HG03159 (cell line): ENCODE results near the gene ZNHIT1.

Source experiments
- ATAC-seq: cut with Tn5 transposase; IDR thresholded peaks from one replicate; pipeline ENCODE4 v1.9.1; 2021; ENCODE audit warnings: mild to moderate bottlenecking, moderate library complexity; ENCODE audit not compliant: unreplicated experiment

ZNHIT1 gene

DNA sequence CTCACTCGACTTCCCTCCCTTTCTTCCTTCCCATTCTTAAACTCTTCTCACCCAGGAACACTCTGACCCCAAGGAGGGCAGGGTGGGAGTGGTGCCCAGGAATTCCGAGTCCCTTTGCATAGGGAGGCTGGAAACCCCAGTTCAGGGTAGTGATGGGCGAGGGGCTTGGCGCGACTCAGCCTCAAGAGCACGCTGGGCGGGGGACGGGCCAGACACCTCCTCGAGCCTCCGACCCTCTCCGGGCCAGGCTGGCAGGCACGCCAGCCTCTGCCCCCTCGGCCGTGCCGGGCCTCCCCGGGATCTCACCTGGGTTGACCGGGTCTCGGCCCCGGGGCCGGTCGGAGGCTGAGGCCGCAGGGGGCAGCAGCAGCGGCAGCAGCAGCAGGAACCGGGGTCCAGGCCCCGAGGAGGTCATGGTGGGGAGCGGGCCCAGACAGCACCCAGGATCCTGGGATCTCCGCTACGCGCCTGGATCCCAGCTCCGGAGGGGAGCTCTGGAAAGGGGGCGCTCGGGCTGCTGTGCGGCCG lies 1.0 kb upstream of the ZNHIT1 start:
- ATAC-seq = peak; percentile 17

DNA sequence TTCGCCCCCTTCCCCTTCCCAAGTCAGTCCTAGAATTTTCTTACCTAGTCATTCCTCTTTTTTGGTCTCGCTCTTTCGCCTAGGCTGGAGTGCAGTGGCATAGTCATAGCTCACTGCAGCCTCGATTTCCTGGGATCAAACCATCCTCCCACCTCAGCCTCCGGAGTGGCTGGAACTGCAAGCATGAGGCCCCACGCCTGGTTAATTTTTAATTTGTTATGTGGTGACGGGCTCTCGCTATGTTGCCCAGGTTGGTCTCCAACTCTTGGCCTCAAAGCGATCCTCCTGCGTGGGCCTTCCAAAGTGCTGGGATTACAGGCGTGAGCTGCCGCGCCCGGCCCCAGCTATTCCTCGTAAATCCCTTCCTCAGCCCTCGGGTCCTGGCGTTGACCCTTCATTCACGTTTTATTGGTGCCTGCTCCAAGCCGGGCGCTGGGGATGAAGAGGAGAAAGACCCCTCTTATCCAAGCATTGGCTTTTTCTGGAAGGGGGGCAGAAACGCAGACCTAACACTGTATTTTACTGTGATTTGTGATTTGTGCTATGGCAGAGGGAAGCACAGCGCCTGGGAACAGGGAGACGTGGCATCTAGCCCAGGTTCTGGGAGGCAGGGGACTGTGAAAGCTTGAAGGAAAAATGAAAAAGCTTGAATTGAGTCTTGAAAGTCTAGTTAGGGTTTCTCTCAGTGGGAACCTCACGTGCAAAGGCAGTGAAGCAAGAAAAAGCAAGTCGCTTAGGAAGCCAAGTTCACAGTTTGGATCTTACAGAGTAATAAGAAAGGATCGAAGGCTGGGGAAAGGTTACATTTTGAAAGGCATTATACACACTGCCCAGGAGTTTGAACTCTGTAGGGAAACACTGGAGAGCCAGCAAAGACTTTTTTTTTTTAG lies 516 bp downstream of the ZNHIT1 start:
- peak; percentile 8 for ATAC-seq

DNA sequence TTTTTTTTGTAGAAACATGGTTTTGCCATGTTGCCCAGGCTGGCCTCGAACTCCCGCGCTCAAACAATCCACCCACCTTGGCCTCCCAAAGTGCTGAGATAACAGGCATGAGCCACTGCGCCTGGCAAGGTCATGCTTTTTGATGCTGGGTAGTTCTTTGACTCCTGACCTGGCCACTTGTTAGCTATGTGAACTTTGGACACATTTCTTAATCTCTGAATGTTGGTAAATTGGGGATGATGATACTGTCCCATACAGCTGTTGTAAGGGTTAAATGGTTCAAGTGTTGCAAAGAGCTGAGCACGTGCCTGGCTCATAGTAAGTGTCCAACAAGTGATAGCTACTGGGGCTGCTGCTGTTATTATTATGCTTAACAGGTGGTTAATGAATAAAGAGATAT lies 2.3 kb downstream of the ZNHIT1 start:
- no peak for ATAC-seq

DNA sequence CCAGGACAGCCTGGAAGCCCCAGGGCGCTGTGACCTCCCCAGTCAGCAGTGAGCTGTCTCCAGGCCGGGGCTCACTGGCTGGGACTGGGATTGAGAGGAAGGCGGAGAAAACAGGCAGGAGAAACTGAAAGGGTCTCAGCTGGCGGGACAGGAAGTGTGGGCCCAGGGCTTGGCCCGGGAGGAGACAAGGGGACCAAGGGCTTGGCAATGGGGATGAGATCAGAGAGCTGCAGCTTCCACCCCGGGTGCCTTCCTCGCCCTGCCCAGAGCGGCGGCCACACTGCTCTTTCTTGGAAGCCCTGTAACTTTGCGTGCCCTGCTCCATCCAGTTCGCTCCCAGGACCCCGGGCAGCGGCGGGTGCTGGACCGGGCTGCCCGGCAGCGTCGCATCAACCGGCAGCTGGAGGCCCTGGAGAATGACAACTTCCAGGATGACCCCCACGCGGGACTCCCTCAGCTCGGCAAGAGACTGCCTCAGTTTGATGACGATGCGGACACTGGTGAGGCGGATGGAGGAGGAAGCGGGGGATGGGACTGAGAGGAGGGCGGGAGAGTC lies 4.4 kb downstream of the ZNHIT1 start:
- ATAC-seq = no peak

DNA sequence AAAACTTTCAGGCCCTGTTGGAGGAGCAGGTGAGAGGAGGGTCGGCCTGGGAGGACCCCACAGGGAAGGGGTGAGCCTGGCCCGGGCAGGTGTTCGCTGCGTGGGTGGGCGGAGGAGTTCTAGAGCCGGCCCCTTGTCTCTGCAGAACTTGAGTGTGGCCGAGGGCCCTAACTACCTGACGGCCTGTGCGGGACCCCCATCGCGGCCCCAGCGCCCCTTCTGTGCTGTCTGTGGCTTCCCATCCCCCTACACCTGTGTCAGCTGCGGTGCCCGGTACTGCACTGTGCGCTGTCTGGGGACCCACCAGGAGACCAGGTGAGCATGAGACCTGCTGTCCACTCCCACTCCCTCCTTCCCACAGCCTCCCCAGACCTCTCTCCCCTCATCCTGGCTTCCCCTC lies 5.6 kb downstream of the ZNHIT1 start:
- ATAC-seq = no peak

DNA sequence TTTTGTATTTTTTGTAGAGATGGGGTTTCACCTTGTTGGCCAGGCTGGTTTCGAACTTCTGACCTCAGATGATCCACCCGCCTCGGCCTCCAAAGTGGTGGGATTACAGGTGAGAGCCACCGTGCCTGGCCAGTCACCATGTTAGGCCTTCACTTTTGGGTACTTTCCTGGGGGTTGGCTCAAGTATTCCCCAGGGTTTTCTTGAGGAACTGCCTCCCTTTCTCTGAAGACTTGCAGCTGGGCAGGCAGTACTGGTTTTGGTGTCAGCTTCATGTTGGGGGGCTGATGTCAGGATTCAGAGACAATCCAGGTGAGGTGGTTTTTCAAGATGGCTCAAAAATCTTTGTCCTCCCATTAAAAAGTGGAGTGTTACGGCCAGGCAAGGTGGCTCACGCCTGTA lies 7.7 kb downstream of the ZNHIT1 start:
- no peak for ATAC-seq

DNA sequence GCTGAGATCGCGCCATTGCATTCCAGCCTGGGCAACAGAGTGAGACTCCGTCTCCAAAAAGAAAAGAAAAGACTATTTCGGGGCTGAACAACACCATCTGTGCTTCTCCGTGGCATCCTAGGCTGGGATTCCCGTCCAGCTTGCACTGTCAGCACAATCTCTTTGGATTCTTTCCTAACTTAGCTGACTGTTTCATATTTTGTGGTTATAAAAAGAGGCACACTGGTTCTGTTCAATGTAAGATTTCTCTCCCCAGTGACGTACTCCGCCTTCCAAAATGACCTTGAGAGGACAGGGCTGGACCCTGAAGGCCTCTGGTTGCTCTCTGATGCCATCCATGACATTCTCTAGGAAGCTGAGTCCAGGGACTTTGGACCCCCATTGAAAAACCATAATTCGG lies 8.8 kb downstream of the ZNHIT1 start:
- ATAC-seq = no peak

DNA sequence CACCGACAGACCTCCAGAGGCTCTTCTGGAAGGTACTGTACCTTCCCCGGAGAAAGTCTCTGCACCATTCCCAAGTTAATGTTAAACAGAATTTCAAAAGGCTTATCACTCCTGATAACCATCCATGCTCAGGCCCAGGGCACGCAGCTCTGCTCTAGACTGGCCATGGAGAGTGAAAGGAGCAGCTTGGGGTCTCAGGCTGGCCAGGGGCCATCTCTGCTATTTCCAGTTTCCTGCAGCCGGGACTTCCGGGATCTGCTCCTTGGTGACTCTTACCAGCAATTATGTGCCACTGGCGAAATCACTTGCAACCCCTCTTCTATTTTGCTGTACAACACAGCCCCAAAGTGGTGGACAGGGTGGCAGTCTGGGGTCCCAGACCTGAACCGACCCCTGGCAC lies 13.7 kb downstream of the ZNHIT1 start:
- ATAC-seq = no peak

DNA sequence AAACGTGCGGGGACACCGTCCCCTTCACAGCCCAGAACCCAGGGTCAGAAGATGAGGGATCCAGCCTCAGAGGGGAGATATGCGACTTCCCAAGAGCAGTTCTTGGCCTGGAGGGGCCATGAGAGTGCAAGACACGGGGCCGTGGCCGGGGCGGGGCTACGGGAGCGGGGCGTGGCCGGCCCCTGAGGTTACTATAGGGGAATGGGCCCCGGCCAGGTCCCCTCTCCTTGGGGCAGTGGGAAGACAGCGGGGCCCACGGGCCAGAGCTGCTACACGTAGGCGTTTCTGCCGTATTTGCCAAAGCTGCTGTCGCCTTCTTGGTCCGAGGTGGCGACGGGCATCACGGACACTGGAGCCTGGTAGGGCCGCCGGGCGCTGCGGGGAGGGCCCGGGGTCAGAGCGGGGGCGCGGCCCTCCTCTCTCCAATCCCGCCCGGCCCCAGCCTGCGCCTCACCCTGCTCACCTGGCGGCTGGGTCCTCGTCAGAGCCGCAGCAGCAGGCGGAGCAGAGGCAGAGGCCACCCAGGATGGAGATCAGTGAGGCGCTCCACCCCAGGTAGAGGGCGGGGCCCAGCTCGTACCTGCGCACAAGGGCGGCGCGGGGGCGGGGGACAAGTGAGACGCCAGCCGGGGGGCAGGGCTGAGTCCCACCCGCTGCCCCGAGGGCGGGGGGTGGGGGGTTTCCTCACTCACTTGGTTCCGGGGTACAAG lies 14.3 kb downstream of the ZNHIT1 start:
- ATAC-seq = no peak

DNA sequence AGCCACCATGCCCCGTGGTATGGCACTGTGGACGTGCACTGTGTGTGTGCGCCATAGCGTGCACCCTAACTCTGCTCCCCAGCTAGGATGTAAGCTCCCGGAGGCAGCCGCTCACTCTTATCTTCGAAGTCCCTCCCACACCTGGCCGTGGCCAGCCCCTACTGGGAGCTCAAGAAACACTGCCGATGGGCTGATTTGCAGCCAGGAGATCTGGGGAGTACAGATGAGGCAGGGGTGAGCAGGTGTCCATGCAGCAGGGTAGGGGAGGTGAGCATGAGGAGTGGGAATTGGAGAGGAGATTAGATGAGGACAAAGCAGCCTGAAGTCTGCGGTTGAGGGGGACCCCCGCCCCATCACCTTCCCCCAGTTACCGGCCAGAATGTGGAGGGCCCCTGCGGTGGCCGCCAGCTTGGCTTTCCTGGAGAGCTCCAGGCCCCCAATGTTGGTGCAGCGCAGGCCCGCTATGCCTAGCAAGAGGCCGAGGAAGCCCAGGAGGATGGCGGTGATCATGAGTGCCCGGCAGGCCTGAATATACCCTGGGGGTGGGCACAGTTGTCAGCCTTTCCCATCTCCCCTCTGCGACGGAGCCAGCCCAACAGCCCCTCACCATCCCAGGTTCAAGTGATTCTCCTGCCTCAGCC lies 16.1 kb downstream of the ZNHIT1 start:
- ATAC-seq = no peak

DNA sequence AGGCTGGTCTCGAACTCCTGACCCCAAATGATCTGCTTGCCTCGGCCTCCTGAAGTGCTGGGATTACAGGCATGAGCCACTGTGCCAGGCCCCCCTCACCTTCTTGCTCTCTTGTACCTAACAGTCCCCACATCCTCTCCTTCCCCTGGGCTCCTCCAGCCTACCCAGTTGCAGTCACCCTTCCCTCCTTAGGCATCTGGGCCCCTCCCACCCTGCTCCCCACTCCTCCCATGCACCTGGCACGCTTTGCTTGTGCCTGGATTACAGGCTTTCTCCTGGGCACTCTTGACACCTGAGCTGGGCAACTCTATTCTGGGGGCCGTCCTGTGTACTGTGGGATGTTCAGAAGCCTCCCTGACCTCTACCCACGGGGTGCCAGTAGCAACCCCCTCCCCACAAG lies 16.7 kb downstream of the ZNHIT1 start:
- no peak for ATAC-seq

DNA sequence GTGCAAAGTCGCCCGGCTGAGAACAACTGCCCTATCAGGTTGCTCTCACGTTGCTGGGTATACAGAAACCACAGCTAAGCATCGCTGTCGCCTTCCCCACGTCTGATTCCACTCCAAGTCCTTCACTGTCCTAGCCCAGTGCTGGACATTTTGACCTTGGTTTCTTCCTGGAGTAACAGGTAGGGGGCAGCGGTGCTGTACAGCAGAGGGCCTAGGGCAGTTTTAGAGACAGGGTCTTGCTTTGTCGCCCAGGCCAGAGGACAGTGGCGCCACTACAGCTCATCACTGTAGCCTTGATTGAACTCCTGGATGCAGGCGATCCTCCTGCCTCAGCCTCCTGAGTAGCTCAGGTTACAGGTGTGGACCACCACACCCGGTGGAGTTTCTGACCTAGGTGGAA lies 17.1 kb downstream of the ZNHIT1 start:
- no peak for ATAC-seq

DNA sequence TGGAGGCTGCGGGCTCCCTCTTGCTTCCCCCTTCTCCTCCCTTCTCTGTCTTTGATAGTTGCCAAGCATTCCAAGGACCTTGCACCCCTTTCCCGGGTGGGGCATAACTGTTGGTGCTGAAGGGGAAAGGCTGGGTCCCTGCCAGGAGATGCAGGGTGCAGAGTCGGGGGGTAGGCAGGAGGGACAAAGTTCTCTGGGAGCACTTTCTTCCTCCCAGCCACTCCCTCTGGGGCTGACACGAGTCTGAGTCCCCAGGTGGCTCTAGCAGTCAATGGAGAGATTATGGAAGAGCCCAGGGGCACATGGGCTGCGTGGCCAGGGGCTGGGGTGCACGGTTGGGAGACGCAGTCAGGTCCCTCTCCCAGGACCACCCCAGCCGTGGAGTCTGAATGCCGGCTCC lies 17.6 kb downstream of the ZNHIT1 start:
- no peak for ATAC-seq

DNA sequence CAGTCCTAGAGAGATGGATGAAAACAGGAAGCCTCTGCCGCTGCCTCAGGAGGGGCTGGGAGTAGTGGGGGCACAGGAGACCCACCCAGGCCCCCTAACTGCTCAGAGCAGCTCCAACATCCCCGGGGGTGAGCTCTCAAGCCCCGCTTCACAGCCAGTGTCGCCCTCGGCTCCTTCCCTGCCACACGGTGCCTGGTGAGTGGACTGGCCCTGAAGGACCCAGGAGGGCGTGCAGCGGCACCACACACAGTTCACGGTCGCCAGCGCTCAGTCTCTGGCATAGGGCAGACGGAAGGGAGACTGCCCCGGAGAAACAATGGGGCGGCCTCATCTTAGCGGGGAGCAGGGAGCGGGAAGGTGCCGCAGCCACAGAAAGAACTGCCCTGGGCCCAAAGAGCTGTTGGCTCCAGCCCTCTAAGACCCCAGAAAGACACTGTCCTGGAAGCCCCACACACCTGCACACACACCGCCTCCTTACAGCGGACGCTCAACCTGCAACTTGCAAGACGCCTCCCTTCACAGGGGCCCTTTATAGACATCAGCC lies 18.4 kb downstream of the ZNHIT1 start:
- ATAC-seq = no peak

DNA sequence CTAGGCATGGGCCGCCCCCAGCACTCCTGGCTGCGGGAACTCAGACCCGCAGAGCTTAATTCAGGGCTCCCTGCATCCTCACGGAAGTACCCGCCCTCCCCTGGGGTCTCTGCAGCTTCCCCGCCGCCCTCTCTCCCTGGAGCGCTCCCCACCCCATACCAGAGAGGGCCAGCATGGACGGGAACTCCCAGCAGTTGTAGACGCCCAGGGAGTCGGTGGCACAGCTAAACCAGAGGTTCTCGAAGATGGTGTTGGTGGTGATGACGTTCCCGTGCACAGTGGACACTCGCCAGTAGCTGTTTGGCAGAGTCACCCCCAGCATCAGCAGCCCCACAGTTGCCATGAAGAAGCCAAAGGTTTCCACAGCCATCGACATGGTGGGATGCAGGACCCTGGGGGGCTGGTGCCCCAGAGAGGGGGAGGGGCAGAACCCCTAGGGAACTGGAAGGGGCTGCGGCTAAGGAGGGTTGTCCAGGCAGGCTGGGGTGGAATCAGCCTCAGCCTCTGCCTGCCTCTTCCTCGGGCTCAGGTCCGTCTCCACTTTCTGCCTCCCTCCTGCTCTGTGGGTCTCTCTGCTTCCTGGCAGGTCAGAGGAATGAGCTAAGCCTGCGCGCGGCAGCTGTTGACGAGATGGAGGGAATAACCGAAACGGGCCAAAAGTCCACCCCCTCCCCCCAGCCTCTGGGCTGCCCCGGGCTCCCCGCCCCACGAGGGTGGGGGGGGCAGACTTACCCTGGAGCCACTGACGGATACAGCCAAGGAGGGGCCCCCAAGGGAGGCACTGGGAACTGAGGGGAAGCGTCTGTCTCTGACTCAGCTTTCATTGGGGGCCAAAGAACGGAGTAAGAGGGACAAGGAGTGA lies 19.5 kb downstream of the ZNHIT1 start, which contains the start of gene CLDN15:
Gene CLDN15, minus strand, starts transcription at position 597 of the 862 bp plus-strand sequence. Its CDS starts 221 bp downstream, at position 376.
- no peak for ATAC-seq

DNA sequence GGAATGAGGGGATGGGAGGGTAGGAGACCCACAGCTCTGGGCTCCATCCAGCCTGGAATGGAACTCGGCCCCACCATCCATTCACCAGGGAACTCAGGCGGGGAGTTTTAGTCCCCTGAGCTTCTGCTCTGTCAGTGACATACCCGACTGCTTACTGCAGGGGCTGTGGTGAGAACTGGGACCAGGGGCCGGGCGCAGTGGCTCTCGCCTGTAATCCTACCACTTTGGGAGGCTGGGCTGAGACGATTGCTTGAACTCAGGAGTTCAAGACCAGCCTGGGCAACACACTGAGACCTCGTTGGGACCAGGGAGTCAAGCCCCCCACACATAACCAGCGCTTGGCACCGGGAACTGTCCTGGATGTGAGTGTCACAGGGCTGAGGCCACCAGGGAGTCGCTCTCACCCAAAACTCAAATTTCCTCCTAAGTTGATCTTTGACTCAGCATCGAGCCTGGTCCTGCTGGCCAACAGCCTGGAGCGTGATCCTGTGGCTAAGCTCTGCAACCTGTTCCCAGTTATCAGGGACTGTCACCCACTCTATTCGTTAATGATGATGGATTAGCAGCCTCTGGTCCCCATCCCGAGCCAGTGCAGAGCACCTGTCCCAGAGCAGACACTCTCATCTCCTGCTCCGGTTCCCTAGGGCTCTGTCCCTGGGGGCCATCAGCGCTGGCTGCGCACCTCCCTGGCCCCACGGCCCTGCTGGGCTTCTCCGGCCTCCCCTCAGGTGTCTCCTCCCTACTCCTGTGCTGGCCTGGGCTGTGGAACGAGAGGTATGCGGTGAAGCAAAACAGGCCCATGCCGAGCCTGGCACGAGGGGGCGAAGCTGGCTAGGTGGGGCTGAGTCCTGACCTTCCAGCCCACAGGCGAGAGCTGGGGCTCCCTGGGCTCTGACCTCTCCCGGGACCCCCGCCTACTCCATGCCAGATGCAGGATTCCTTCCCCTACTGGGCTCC lies 20.5 kb downstream of the ZNHIT1 start:
- no peak for ATAC-seq

DNA sequence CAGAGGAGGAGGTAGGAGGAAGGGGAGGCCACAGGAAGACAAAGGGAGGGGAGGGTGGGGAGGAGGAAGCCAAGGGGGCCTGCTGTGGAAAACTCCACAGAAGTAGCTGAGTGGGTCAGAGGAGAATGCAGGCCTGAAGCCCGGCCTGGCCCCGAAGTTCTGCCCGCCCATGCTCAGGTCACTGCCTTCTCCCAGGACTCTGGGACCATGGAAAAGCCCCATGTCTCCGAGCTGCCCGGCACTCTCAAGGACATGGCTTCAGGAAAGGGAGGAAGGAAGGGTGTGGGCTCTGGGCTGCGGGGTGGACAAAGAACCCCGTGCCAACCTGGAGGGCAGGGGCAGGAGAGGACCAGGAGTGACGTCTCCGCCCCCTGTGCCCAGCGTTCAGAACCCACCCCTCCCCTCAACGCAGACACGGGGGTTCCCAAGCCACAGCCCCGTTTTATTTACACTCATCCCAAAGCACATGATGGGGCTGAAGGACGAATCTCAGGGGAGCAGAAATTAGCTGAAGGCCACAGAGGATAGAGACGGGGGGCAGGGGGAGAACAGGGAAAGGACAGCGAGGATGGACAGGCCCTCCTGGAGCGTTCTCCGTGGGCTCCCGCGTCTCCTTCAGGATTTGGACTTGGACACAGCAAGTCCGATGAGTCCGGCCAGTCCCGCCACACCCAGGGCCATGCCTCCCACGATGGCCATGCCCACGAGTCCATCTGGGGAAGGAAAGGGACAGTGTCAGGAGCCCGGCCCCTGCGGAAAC lies 21.4 kb downstream of the ZNHIT1 start:
- ATAC-seq = no peak

DNA sequence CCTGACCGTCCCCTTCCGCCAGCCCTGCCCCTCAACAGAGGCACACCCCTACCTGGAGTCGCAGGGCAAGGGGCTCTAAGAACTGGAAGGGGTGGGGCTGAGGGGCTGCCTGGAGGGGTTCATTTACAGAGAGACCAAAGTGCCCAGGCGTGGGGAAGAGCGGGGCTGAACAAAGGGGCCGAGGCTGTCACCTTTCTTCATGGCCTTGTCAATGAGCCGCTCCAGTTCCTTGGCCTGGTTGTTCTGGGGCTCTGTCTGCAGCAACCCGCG lies 21.9 kb downstream of the ZNHIT1 start:
- no peak for ATAC-seq
